GM23338 (cell line): ENCODE data around the gene FNDC3B. TPM values are rescaled to one million over a fixed set of nuclear protein-coding genes. Genes with fewer than 3 reads are reported as not detected.

Source experiments
- ATAC-seq: fragments of 200-7000 bp; cut with Tn5 transposase; 3 replicates; pipeline ENCODE4 v1.9.1; 2020
- DNase-seq: peaks from one replicate; pipeline ENCODE4 v3.0.0-alpha.2; 2015; ENCODE audit warnings: low spot score
- H2AFZ ChIP-seq: fragments of 200-600 bp; sonication (generic); 2 replicates; pipeline ENCODE4 v1.8.0; 2016; ENCODE audit warnings: antibody characterized with exemption, mild to moderate bottlenecking, moderate library complexity
- H3F3A ChIP-seq: fragments of 200-600 bp; sonication (generic); replicated peaks from 2 replicates; pipeline ENCODE4 v1.8.0; 2017; ENCODE audit warnings: antibody characterized with exemption, mixed run types, low read depth
- H3K27ac ChIP-seq: fragments of 200-600 bp; sonication (generic); 2 replicates; pipeline ENCODE4 v1.6.1; 2016; ENCODE audit warnings: low read depth
- H3K27me3 ChIP-seq: fragments of 200-600 bp; sonication (generic); 2 replicates; pipeline ENCODE4 v1.8.0; 2016; ENCODE audit warnings: mild to moderate bottlenecking, mixed run types, moderate library complexity; ENCODE audit not compliant: insufficient read depth
- H3K36me3 ChIP-seq: fragments of 200-600 bp; sonication (generic); 2 replicates; pipeline ENCODE4 v1.8.0; 2016; ENCODE audit warnings: mild to moderate bottlenecking; ENCODE audit not compliant: insufficient read depth
- H3K4me1 ChIP-seq: fragments of 200-600 bp; sonication (generic); 2 replicates; pipeline ENCODE4 v1.8.0; 2016; ENCODE audit warnings: mild to moderate bottlenecking, moderate library complexity; ENCODE audit not compliant: insufficient read depth
- H3K4me2 ChIP-seq: fragments of 200-600 bp; sonication (generic); 2 replicates; pipeline ENCODE4 v1.7.1; 2017; ENCODE audit warnings: mixed run types
- H3K4me3 ChIP-seq: fragments of 200-600 bp; sonication (generic); 2 replicates; pipeline ENCODE4 v1.6.1; 2016; ENCODE audit warnings: mixed run types
- H3K79me2 ChIP-seq: fragments of 200-600 bp; sonication (generic); replicated peaks from 2 replicates; pipeline ENCODE4 v1.8.0; 2017; ENCODE audit warnings: mild to moderate bottlenecking; ENCODE audit not compliant: insufficient read depth
- H3K9me2 ChIP-seq: fragments of 200-600 bp; sonication (generic); 2 replicates; pipeline ENCODE4 v1.8.0; 2017; ENCODE audit not compliant: insufficient read depth
- H4K20me1 ChIP-seq: fragments of 200-600 bp; sonication (generic); replicated peaks from 2 replicates; pipeline ENCODE4 v1.8.0; 2017; ENCODE audit warnings: mild to moderate bottlenecking; ENCODE audit not compliant: insufficient read depth
- H3K27ac Mint-ChIP-seq: 2 replicates; pipeline ENCODE4 v1.8.0; 2020; ENCODE audit warnings: inconsistent platforms, mild to moderate bottlenecking, moderate library complexity, mixed read lengths
- H3K27me3 Mint-ChIP-seq: 3 replicates; pipeline ENCODE4 v1.8.0; 2022; ENCODE audit warnings: low read depth, mild to moderate bottlenecking, moderate library complexity, mixed read lengths, inconsistent platforms; ENCODE audit not compliant: insufficient read depth, poor library complexity
- H3K36me3 Mint-ChIP-seq: 3 replicates; pipeline ENCODE4 v1.8.0; 2021; ENCODE audit warnings: low read depth, mild to moderate bottlenecking, inconsistent platforms, moderate library complexity, mixed read lengths
- H3K4me1 Mint-ChIP-seq: 3 replicates; pipeline ENCODE4 v1.8.0; 2020; ENCODE audit warnings: mild to moderate bottlenecking, inconsistent platforms, mixed read lengths
- H3K4me3 Mint-ChIP-seq: 3 replicates; pipeline ENCODE4 v1.8.0; 2021; ENCODE audit warnings: moderate library complexity, mild to moderate bottlenecking, inconsistent platforms, mixed read lengths
- H3K9me3 Mint-ChIP-seq: 3 replicates; pipeline ENCODE4 v1.8.0; 2020; ENCODE audit warnings: moderate library complexity, mild to moderate bottlenecking, inconsistent platforms, mixed read lengths
- CREB1 ChIP-seq: fragments of 250-450 bp; sonication (Bioruptor Pico); IDR thresholded peaks from 2 replicates; pipeline ENCODE4 v1.5.0; 2020; ENCODE audit warnings: low read depth, mild to moderate bottlenecking, moderate library complexity
- CTCF ChIP-seq, 2 experiments: fragments of 200-600 bp in 1 of 2; sonication (generic) in 1 of 2; conservative IDR thresholded peaks; 2 replicates each; pipeline versions ENCODE4 v1.5.1 to v1.6.1; 2016 to 2017; ENCODE audit warnings: antibody characterized with exemption in 2 of 2, low read depth in 2 of 2, mild to moderate bottlenecking in 2 of 2, moderate library complexity in 1 of 2
- ETS1 ChIP-seq: IDR thresholded peaks from 2 replicates; pipeline ENCODE4 v1.6.1; 2016; ENCODE audit warnings: antibody characterized with exemption
- EZH2phosphoT487 ChIP-seq: fragments of 200-600 bp; sonication (generic); IDR thresholded peaks from one replicate; pipeline ENCODE4 v1.8.1; 2018; ENCODE audit warnings: antibody characterized with exemption; ENCODE audit not compliant: unreplicated experiment
- ZNF114 ChIP-seq: fragments of 250-450 bp; sonication (Bioruptor Pico); IDR thresholded peaks from 2 replicates; pipeline ENCODE4 v1.5.0; 2020; ENCODE audit warnings: mild to moderate bottlenecking, moderate library complexity
- ZNF331 ChIP-seq: fragments of 250-450 bp; sonication (Bioruptor Pico); IDR thresholded peaks from 2 replicates; pipeline ENCODE4 v1.5.0; 2020; ENCODE audit warnings: low read depth, mild to moderate bottlenecking, moderate library complexity
- ZNF462 ChIP-seq: fragments of 250-450 bp; sonication (Bioruptor Pico); IDR thresholded peaks from 2 replicates; pipeline ENCODE4 v1.5.0; 2020; ENCODE audit warnings: mild to moderate bottlenecking, moderate library complexity
- polyA plus RNA-seq: library from polyadenylated mRNA; unstranded; fragments of >200 nt; fragmentation: Nextera tagmentation; extraction: Ambion mirVana; gene quantifications from 2 replicates; pipeline ENCODE4 v1.2.1, GENCODE V29; 2016
- total RNA-seq: library from RNA; depleted of rRNA; stranded (reverse); fragments of >200 nt; shearing (Covaris generic); gene quantifications from 2 replicates; pipeline ENCODE4 v1.2.3, GENCODE V29; 2014

FNDC3B gene
- total and polyA plus RNA-seq, 2 experiments from 2014 or later = 19.1 to 55.4 TPM

GRCh38 chr3:172372895-172373294, 333.5 kb downstream of the FNDC3B start:
- Histone ChIP-seq H4K20me1 (no peaks in the 10 kb centered on the region), H3K79me2 (no peaks in the 10 kb centered on the region), H3K9me2 (no peaks in the 10 kb centered on the region), H3F3A (no peaks in the 10 kb centered on the region), H3K4me3 (no peak overlapping the region), H3K27me3 (no peaks in the 10 kb centered on the region), H3K4me1 (no peaks in the 10 kb centered on the region), H3K27ac (no peak overlapping the region), H2AFZ (no peak overlapping the region), H3K36me3 (no peaks in the 10 kb centered on the region), H3K4me2 (no peak overlapping the region)
- no peaks in the 10 kb centered on the region for H3K27me3 Mint-ChIP-seq
- TF ChIP-seq ETS1 = no peak
- TF ChIP-seq CTCF (conservative IDR thresholded peaks at IDR 0.05; ENCODE audit: low read depth in 2 of 2) = no peak
- TF ChIP-seq CREB1 (CRISPR knock-in tag) = no peak
- no peak for TF ChIP-seq ZNF114
- no peak for TF ChIP-seq ZNF331 (CRISPR knock-in tag)
- TF ChIP-seq EZH2phosphoT487 = no peak
- no peak for TF ChIP-seq ZNF462 (CRISPR knock-in tag)
- H3K4me3 Mint-ChIP-seq = no peak overlapping the region
- no peak overlapping the region for H3K27ac Mint-ChIP-seq
- peaks cover 24% of the 10 kb centered on the region for H3K36me3 Mint-ChIP-seq
- ATAC-seq = no peak
- H3K9me3 Mint-ChIP-seq = no peaks in the 10 kb centered on the region
- no peak for DNase-seq
- H3K4me1 Mint-ChIP-seq = peaks cover 3% of the 10 kb centered on the region; the same call in 2 of the 3 replicates
